Mammary epithelial cell (primary cell): Measurements from ENCODE around the gene ANO1.

ENCODE experiments used
- CTCF ChIP-seq, 2 donors: IDR thresholded peaks in 1 of 2; conservative IDR thresholded peaks in 1 of 2; 2 replicates each; pipeline ENCODE4 v1.5.1; 2011 to 2012; ENCODE audit warnings: inconsistent platforms in 2 of 2, low read length in 2 of 2, mild to moderate bottlenecking in 2 of 2, control low read depth in 1 of 2, low read depth in 1 of 2; ENCODE audit not compliant: insufficient read depth in 1 of 2; ENCODE audit errors: extremely low read depth in 1 of 2
- EZH2 ChIP-seq: IDR thresholded peaks from 2 replicates; pipeline ENCODE4 v1.6.1; 2012; ENCODE audit warnings: low read length, inconsistent platforms, borderline replicate concordance

DNA sequence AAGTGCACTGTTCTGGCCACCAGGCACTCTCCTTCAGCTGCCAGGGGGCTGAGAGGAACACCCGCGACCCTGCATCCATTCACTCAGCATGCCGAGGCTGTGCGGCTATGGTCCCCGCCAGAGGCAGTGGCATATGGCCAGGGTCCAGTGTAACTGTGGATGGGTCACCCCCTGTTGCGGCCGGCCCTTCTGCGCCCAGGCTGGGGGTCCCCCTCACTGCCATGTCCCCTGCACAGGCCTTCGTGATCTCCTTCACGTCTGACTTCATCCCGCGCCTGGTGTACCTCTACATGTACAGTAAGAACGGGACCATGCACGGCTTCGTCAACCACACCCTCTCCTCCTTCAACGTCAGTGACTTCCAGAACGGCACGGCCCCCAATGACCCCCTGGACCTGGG is 104.1 kb downstream of the ANO1 start:
- TF ChIP-seq EZH2 (no peak), CTCF (conservative IDR thresholded peaks at IDR 0.05 in 1 of 2, IDR thresholded peaks at IDR 0.05 in 1 of 2; ENCODE audit: extremely low read depth in 1 of 2, insufficient read depth in 1 of 2, low read depth in 1 of 2, low read length in 2 of 2) (no peak)
